ENCODE results near the gene ME3.
"Not testable (repeated sequence)": the region's sequence is repeated elsewhere in the genome, so short reads cannot be mapped to it uniquely, and the experiment has no call there.

The ME3 gene

DNA sequence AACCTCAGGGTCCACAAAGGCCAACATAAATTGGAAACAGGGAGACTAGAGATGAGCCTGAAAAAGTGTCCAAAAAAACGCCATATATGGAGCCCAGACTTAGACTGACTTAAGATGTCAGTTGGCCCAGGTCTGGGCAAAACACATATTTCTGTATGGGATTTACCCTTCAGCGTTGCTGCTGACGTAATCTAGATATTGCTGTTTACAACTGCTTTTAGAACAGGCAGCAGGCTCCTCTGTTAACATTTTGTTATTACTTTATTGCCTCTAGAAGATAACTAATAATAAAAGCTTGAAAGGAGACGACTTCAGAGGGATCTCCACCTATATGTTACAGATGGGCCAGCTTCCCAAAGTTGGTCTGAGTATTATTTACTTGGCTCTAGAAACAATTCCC, 8.7 kb downstream of the ME3 start:
- TF ChIP-seq, protein P1, sequence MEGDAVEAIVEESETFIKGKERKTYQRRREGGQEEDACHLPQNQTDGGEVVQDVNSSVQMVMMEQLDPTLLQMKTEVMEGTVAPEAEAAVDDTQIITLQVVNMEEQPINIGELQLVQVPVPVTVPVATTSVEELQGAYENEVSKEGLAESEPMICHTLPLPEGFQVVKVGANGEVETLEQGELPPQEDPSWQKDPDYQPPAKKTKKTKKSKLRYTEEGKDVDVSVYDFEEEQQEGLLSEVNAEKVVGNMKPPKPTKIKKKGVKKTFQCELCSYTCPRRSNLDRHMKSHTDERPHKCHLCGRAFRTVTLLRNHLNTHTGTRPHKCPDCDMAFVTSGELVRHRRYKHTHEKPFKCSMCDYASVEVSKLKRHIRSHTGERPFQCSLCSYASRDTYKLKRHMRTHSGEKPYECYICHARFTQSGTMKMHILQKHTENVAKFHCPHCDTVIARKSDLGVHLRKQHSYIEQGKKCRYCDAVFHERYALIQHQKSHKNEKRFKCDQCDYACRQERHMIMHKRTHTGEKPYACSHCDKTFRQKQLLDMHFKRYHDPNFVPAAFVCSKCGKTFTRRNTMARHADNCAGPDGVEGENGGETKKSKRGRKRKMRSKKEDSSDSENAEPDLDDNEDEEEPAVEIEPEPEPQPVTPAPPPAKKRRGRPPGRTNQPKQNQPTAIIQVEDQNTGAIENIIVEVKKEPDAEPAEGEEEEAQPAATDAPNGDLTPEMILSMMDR (conservative IDR thresholded peaks at IDR 0.05), result no peak
- H3K27ac ChIP-seq, result no peak overlapping the region

DNA sequence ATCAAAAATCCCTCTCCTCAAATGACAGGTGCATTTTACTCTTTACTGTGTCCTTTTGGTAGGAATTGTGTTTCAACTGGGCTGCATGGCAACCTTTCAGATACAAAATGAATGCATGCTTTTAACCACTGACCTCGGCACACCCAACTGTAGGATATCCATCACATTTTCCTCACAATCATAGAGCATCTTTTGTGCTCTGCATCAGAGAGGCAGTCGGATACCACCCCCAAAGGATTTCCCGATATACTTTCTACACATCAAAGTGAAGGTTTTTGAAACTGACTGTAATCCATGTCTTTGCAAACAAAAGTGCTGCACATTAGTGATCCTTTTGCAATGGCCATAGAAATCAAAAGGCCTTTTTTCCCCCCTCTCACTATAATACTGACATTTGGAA, 9.1 kb downstream of the ME3 start:
- TF ChIP-seq, protein P1 (conservative IDR thresholded peaks at IDR 0.05), result no peak
- no peak overlapping the region for H3K27ac ChIP-seq

DNA sequence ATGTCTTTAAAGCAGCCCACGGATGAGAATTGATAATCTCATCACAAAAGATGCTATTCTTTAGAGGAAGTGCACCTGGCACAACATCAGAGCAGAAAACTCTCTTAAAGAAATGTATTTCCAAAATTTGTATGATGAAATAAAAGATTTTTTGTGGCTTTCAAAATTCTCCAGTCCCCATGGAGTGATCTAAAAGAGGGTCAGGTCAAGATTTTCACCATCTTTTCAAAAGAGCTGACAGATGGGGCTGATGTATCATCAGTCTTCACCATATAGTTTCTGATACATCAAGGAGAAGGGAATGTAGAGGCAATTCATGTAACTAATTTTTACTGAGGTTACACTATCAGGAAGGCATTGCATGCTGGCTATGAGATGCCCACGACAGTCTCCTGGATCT, 11.7 kb downstream of the ME3 start:
- H3K27ac ChIP-seq, result no peak overlapping the region
- TF ChIP-seq, protein P1 (conservative IDR thresholded peaks at IDR 0.05), result no peak

DNA sequence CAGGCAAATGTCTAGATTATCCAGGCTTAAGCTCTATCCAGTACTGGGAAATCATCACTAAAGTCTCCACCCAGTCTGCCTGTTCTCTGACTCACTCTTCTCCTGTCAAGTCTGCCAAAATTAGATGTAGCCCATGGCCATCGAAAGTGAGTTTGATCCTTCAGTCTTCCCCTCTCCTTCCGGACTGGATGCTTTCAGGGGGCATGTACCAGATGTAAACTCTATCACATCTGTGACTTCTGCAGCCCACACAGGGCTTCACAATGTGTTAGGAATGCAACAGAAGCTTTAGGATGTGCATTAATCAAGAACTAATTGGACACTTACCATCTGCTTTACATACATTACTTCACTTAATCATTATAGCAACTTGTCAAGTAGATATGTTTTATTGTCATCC, 12.3 kb downstream of the ME3 start:
- no peak overlapping the region for H3K27ac ChIP-seq
- TF ChIP-seq, protein P1 (conservative IDR thresholded peaks at IDR 0.05), result no peak

- no peak overlapping the region for H3K27ac ChIP-seq
- TF ChIP-seq, protein P1 (conservative IDR thresholded peaks at IDR 0.05), result no peak
Observed at GRCh38 chr11:86658534-86658933, 13.9 kb downstream of the ME3 start.

DNA sequence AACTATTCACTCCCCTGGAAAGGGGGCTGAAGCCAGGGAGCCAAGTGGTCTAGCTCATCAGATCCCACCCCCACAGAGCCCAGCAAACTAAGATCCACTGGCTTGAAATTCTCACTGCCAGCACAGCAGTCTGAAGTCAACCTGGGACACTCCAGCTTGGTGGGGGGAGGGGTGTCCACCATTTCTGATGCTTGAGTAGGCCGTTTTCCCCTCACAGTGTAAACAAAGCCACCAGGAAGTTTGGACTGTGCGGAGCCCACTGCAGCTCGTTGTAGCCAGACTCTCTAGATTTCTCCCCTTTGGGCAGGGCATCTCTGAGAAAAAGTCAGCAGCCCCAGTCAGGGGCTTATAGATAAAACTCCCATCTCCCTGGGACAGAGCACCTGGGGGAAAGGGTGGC, 27.2 kb downstream of the ME3 start:
- H3K27ac ChIP-seq, result not testable (repeated sequence)

DNA sequence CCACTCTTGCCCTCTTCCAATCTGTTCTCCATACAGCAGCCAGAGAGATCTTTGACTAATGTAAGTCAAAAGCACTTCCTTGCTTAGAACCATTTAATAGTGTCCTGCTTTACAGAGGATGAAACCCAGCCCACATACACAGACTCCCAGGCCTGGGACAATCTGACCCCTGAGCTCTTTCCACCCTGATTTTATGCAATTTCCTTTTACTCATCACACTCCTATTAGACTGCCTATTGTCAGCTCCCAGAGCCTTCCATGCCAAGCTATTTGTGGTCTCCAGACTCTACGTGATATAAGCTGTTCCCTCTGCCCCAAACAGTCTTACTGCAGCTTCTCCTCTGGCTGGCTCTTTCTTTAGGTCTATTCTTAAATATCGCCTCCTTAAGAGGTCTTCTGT, 28.1 kb downstream of the ME3 start:
- TF ChIP-seq, protein P1 (conservative IDR thresholded peaks at IDR 0.05), result no peak
- H3K27ac ChIP-seq, result no peak overlapping the region

GRCh38 chr11:86641537-86642261, 30.7 kb downstream of the ME3 start:
- TF ChIP-seq, protein P1 (conservative IDR thresholded peaks at IDR 0.05), result no peak
- no peak overlapping the region for H3K27ac ChIP-seq

Measured in VCaP (cell line).